Measurements from ENCODE around the gene OBSL1. TPM values are rescaled to one million over a fixed set of nuclear protein-coding genes. Genes with fewer than 3 reads are reported as not detected.
A peak's percentile ranks its signal among the peaks of the same experiment; 100 is the strongest.

Gene OBSL1
- total RNA-seq, 2 donors from 2014 or later = 150 to 157 TPM

GRCh38 chr2:219559156-219559915 is 12.0 kb downstream of the OBSL1 start:
- H3K9me3 ChIP-seq = no peaks in the 10 kb centered on the region
- H3K36me3 ChIP-seq = peaks cover 45% of the 10 kb centered on the region
- H3K4me3 ChIP-seq = no peak overlapping the region
- H3K27ac ChIP-seq = peak overlapping the region in 1 of 2 donors; percentile 7
- no peaks in the 10 kb centered on the region for H3K27me3 ChIP-seq
- peaks cover 0 to 10% of the 10 kb centered on the region in 2 donors for H3K4me1 ChIP-seq
- no peak for DNase-seq (ENCODE audit: low spot score)
- TF ChIP-seq CTCF (IDR thresholded peaks at IDR 0.05) = no peak

GRCh38 chr2:219557791-219558785 is 13.3 kb downstream of the OBSL1 start:
- Histone ChIP-seq H3K9me3 (no peaks in the 10 kb centered on the region), H3K4me1 (peaks cover 0 to 13% of the 10 kb centered on the region in 2 donors), H3K4me3 (no peak overlapping the region), H3K27me3 (no peaks in the 10 kb centered on the region), H3K27ac (no peak overlapping the region), H3K36me3 (peaks cover 33% of the 10 kb centered on the region)
- no peak for TF ChIP-seq CTCF (IDR thresholded peaks at IDR 0.05)
- no peak for DNase-seq (ENCODE audit: low spot score)

- TF ChIP-seq CTCF (IDR thresholded peaks at IDR 0.05) = no peak
- peaks cover 0 to 19% of the 10 kb centered on the region in 2 donors for H3K4me1 ChIP-seq
- no peaks in the 10 kb centered on the region for H3K9me3 ChIP-seq
- H3K4me3 ChIP-seq = no peak overlapping the region
- no peak for DNase-seq (ENCODE audit: low spot score)
- no peak overlapping the region for H3K27ac ChIP-seq
- no peaks in the 10 kb centered on the region for H3K27me3 ChIP-seq
- peaks cover 25% of the 10 kb centered on the region for H3K36me3 ChIP-seq
Observed at GRCh38 chr2:219557320-219557719, 14.0 kb downstream of the OBSL1 start.

GRCh38 chr2:219556413-219556812 is 14.9 kb downstream of the OBSL1 start:
- H3K27ac ChIP-seq = no peak overlapping the region
- H3K36me3 ChIP-seq = peaks cover 16% of the 10 kb centered on the region
- H3K27me3 ChIP-seq = no peaks in the 10 kb centered on the region
- DNase-seq (ENCODE audit: low spot score) = no peak
- no peak overlapping the region for H3K4me3 ChIP-seq
- H3K9me3 ChIP-seq = no peaks in the 10 kb centered on the region
- no peak for TF ChIP-seq CTCF (IDR thresholded peaks at IDR 0.05)
- peaks cover 0 to 28% of the 10 kb centered on the region in 2 donors for H3K4me1 ChIP-seq

- H3K27ac ChIP-seq = no peak overlapping the region
- TF ChIP-seq CTCF (IDR thresholded peaks at IDR 0.05) = no peak
- H3K4me3 ChIP-seq = no peak overlapping the region
- H3K27me3 ChIP-seq = no peaks in the 10 kb centered on the region
- DNase-seq (ENCODE audit: low spot score) = no peak
- no peaks in the 10 kb centered on the region for H3K9me3 ChIP-seq
- H3K4me1 ChIP-seq = peaks cover 0 to 28% of the 10 kb centered on the region in 2 donors
- H3K36me3 ChIP-seq = peaks cover 15% of the 10 kb centered on the region
Observed at GRCh38 chr2:219555956-219556355, 15.4 kb downstream of the OBSL1 start.
